OCI-LY1 (cell line): ENCODE measurements around the gene OXSR1.

Experiments
- CTCF ChIP-seq: fragments of 200-600 bp; sonication (generic), shearing (Covaris generic); IDR thresholded peaks from 2 replicates; pipeline ENCODE4 v1.5.1; 2017; ENCODE audit warnings: mild to moderate bottlenecking, antibody characterized with exemption, low read length, moderate library complexity, mixed read lengths
- EZH2 ChIP-seq: fragments of 200-600 bp; sonication (generic), shearing (Covaris generic); IDR thresholded peaks from 2 replicates; pipeline ENCODE4 v1.8.0; 2017; ENCODE audit warnings: borderline replicate concordance, mixed run types, mild to moderate bottlenecking, antibody characterized with exemption, low read length, moderate library complexity, mixed read lengths

DNA sequence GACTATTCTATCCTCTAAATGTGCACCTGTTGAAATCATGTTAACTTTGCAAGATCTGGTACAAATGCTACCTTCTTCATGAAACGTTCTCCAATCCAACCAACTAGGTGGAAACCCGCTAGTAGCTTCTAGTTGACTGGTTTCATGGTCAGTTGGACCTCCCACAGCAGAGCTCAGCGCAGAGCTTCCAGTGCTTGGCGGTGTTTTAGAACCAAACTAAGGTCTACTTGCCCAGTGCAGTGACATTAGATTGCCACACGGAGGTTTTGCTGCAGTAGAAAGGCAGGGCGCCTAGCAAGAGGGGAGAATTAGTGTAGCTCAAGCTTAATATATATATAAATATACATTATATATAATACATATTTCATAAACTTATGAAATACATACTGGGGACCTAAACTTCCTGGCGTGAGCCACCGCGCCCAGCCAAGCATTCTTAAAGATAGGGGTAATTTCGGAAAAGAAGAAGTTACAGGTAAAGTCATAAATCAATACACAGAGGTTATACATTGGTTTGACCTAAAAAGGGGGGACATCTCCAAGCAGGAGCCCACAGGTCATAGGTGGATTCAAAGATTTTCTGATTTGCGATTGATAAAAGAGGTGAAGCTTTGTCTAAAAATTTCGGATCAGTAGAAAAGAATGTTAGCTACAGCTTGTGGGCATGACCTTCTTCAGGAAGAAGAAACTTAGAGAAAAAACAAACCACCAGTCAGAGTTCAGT lies 2.1 kb upstream of the OXSR1 start:
- no peak for TF ChIP-seq EZH2
- peak; percentile 25; the same call in 1 of the 2 replicates for TF ChIP-seq CTCF
